Epithelial cell of proximal tubule (primary cell): Measurements from ENCODE around the gene KIAA1217. TPM values are rescaled to one million over a fixed set of nuclear protein-coding genes. Genes with fewer than 3 reads are reported as not detected.
"Not testable (repeated sequence)": the region's sequence is repeated elsewhere in the genome, so short reads cannot be mapped to it uniquely, and the experiment has no call there.

ENCODE experiments used
- DNase-seq: peaks from one replicate; pipeline ENCODE4 v3.0.0-alpha.2; 2011; ENCODE audit warnings: low read depth
- H3K4me3 ChIP-seq: 2 replicates; pipeline ENCODE4 v1.5.1; 2011; ENCODE audit warnings: low read depth, mild to moderate bottlenecking, low read length
- total RNA-seq: library from RNA; depleted of rRNA; stranded (reverse); fragments of >200 nt; gene quantifications from 2 replicates; pipeline ENCODE4 v1.2.3, GENCODE V29; 2015
- TF ChIP-seq, protein P1 (sequence below): conservative IDR thresholded peaks from 2 replicates; pipeline ENCODE4 v1.5.1; 2012; ENCODE audit warnings: low read depth, mild to moderate bottlenecking, low read length

KIAA1217 gene
- total RNA-seq, 1 donor from 2014 or later: 20.2 TPM

- DNase-seq: no peak
- no peak overlapping the region for H3K4me3 ChIP-seq
- TF ChIP-seq, protein P1, sequence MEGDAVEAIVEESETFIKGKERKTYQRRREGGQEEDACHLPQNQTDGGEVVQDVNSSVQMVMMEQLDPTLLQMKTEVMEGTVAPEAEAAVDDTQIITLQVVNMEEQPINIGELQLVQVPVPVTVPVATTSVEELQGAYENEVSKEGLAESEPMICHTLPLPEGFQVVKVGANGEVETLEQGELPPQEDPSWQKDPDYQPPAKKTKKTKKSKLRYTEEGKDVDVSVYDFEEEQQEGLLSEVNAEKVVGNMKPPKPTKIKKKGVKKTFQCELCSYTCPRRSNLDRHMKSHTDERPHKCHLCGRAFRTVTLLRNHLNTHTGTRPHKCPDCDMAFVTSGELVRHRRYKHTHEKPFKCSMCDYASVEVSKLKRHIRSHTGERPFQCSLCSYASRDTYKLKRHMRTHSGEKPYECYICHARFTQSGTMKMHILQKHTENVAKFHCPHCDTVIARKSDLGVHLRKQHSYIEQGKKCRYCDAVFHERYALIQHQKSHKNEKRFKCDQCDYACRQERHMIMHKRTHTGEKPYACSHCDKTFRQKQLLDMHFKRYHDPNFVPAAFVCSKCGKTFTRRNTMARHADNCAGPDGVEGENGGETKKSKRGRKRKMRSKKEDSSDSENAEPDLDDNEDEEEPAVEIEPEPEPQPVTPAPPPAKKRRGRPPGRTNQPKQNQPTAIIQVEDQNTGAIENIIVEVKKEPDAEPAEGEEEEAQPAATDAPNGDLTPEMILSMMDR: no peak
Measured at GRCh38 chr10:24346877-24347519, 138.1 kb downstream of the KIAA1217 start.

DNA sequence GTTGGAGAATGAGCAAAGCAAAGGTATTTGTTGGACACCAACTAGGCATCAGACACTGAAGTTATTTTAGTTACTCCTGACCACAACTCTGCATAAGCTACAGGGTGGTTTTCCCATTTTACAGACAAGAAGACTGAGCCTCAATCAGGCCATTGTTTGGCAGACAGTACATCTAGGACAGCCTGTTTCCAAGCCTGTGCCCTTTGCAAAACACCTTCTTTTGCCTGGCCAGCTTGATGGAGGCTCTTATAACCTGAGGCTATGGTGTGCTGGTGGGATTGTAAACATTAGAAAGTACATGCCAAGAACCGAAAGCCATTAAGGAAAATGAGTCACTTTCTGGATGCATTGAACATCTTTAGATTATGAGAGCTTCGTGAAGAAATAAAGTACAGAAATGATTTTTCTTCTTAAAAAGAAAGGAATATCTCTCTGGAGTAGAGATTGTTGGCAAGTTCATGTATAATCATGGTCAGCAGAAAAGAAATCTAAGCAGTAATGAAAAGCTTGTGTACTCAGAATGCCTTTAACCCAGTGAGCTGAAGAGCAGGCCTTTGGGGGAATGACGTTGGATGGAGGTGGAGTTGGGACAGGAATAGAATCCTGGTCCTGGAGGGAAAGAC, 140.6 kb downstream of the KIAA1217 start:
- TF ChIP-seq, protein P1: no peak
- DNase-seq: no peak
- H3K4me3 ChIP-seq: no peak overlapping the region

DNA sequence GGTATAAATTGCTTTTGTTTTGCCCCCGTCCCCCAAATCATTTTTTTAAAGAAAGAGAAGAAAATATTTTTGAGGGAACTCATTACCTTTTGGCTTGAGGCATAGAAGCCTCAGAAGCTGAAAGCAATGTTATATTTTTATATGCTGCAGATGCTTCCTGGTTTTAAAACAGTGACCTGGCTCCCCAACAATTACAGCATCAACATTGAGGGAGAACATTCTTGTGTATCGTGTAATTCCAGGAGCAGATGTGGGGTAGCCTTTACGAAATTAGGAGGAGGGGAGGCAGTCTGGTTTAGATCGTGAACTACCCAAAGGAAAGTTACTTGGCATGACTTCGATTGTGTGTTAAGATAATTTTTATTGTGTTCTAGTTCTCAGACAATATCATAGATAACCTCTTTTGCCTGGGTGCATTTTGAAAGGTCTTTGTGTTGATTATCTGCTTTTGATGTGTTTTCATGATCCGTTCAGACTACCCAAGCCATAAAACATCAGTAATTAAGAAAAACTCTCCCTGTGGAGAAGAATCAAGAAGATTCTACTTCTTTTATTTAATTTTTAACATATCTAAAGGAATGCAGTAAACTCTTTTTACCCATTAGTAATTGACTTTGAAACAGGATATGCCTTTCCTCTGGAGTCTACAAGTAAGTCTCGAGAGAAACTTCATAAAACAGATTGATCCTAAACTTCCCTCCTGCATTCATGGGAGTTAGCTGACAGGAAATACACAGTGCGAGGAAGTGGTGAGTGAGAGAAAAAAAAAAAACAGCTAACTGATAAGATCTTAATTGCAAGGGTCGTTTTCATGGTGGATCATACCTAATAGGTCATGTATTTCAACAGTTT, 141.4 kb downstream of the KIAA1217 start:
- TF ChIP-seq, protein P1: no peak
- no peak overlapping the region for H3K4me3 ChIP-seq
- DNase-seq: no peak

- H3K4me3 ChIP-seq, DNase-seq: not testable (repeated sequence)
Measured at GRCh38 chr10:24350922-24351225, 141.9 kb downstream of the KIAA1217 start.

DNA sequence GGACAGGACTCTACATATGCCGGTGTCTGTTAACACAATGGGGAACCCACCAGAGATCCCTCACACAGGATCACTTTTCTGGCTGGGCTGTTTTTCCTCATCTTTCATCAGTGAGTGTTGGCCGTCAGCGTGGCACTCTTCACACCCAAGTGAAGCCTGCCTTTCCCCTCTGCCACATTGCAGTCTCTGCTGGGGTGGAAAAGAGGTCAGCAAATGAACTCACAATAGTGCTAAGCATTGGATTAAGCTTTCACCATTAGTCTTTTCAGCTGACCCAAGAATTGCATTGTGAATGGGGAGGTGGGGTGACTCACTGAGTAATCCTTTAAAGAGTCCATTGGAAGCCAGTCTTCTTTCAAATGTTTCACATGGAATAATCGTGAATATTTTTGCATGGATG, 143.0 kb downstream of the KIAA1217 start:
- no peak overlapping the region for H3K4me3 ChIP-seq
- no peak for DNase-seq
- TF ChIP-seq, protein P1: no peak

DNA sequence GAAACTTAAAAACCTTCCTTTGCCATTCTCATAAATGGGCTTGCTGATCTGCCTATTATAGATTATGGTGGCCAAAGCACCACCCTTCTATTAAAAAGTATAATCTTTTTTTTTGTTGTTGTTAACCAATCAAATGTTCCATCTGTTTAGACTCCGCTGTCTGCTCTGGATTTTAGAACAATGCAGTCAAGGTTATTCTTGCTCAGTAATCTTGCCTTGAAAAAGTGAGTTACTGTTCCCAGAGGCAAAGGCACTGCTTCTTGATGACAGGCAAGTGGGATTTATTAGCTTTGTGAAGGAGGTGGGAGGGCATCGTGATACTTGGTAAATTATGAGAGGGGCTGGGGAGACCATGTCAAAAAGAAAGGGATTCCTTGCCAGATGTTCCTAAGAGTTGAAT, 143.5 kb downstream of the KIAA1217 start:
- no peak overlapping the region for H3K4me3 ChIP-seq
- TF ChIP-seq, protein P1: no peak
- DNase-seq: no peak

DNA sequence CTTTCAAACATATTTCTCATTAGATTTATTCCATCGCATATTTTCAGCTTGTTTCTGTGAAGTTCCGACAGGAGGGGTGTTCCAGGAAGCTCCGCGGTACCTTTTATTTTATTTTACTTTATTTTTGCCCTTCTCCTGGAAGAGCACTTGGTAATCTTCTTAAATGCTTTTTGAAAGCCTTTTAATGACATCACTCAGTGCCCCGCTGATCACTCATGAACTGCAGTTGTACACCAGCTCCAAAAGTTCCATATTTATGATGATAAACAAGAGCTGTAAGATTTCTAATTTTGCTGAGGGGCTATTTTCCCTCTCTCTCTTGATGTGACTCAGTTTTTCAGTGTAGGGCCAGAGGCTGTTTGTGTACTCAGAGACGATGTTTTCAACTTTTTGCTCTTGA, 144.4 kb downstream of the KIAA1217 start:
- TF ChIP-seq, protein P1: no peak
- DNase-seq: no peak
- H3K4me3 ChIP-seq: no peak overlapping the region
